DOHH2 (cell line): Measurements from ENCODE around the gene ABHD12.

Experiments
- H3F3A ChIP-seq: fragments of 200-600 bp; sonication (generic), shearing (Covaris generic); 2 replicates; pipeline ENCODE4 v1.6.0; 2016; ENCODE audit warnings: antibody characterized with exemption, mild to moderate bottlenecking; ENCODE audit not compliant: control insufficient read depth, insufficient read depth
- H3K27ac ChIP-seq: fragments of 200-600 bp; sonication (generic); 2 replicates; pipeline ENCODE4 v1.5.1; 2014; ENCODE audit warnings: low read depth, mild to moderate bottlenecking, low read length, moderate library complexity
- H3K27me3 ChIP-seq: fragments of 200-600 bp; sonication (generic); 2 replicates; pipeline ENCODE4 v1.6.1; 2014; ENCODE audit warnings: mild to moderate bottlenecking, low read length, mixed read lengths; ENCODE audit not compliant: control insufficient read depth
- H3K36me3 ChIP-seq: fragments of 200-600 bp; sonication (generic); 2 replicates; pipeline ENCODE4 v1.6.1; 2014; ENCODE audit warnings: mild to moderate bottlenecking, low read length, moderate library complexity, mixed read lengths; ENCODE audit not compliant: control insufficient read depth
- H3K4me1 ChIP-seq: fragments of 200-600 bp; sonication (generic); 2 replicates; pipeline ENCODE4 v1.6.1; 2014; ENCODE audit warnings: mild to moderate bottlenecking, low read length, mixed read lengths; ENCODE audit not compliant: control insufficient read depth
- H3K4me2 ChIP-seq: fragments of 200-600 bp; sonication (generic); 2 replicates; pipeline ENCODE4 v1.6.0; 2014; ENCODE audit warnings: mild to moderate bottlenecking, low read length, moderate library complexity
- H3K4me3 ChIP-seq: fragments of 200-600 bp; sonication (generic); 2 replicates; pipeline ENCODE4 v1.5.1; 2014; ENCODE audit warnings: mild to moderate bottlenecking, low read length, mixed read lengths
- H3K79me2 ChIP-seq: fragments of 200-600 bp; sonication (generic); 2 replicates; pipeline ENCODE4 v1.6.1; 2014; ENCODE audit warnings: mild to moderate bottlenecking, low read length, mixed read lengths; ENCODE audit not compliant: control insufficient read depth
- H3K9me2 ChIP-seq: fragments of 200-600 bp; sonication (generic); replicated peaks from 2 replicates; pipeline ENCODE4 v1.6.1; 2014; ENCODE audit warnings: mild to moderate bottlenecking, low read length, mixed read lengths; ENCODE audit not compliant: control insufficient read depth
- H3K9me3 ChIP-seq: fragments of 200-600 bp; sonication (generic); 2 replicates; pipeline ENCODE4 v1.6.1; 2014; ENCODE audit warnings: antibody characterized with exemption, low read length, mixed read lengths; ENCODE audit not compliant: control insufficient read depth, insufficient read depth
- H4K20me1 ChIP-seq: fragments of 200-600 bp; sonication (generic); 2 replicates; pipeline ENCODE4 v1.6.0; 2014; ENCODE audit warnings: low read depth, mild to moderate bottlenecking, antibody characterized with exemption, low read length, moderate library complexity; ENCODE audit not compliant: control insufficient read depth, insufficient read depth
- CTCF ChIP-seq: fragments of 200-600 bp; sonication (generic); IDR thresholded peaks from one replicate; pipeline ENCODE4 v1.5.1; 2014; ENCODE audit warnings: antibody characterized with exemption, mild to moderate bottlenecking, low read depth, low read length; ENCODE audit not compliant: poor library complexity, severe bottlenecking
- EZH2phosphoT487 ChIP-seq: fragments of 200-600 bp; sonication (generic); IDR thresholded peaks from 2 replicates; pipeline ENCODE4 v1.6.1; 2017; ENCODE audit warnings: borderline replicate concordance, mild to moderate bottlenecking, antibody characterized with exemption, low read length, moderate library complexity, mixed read lengths

Gene ABHD12

GRCh38 chr20:25376236-25376635, 14.4 kb downstream of the ABHD12 start:
- Histone ChIP-seq H3K36me3 (peaks cover 2% of the 10 kb centered on the region), H3F3A (no peaks in the 10 kb centered on the region), H3K9me3 (no peaks in the 10 kb centered on the region), H3K79me2 (peaks cover 78% of the 10 kb centered on the region), H3K4me1 (peaks cover 18% of the 10 kb centered on the region), H3K9me2 (no peaks in the 10 kb centered on the region), H3K4me2 (no peak overlapping the region), H3K27ac (no peak overlapping the region), H3K4me3 (no peak overlapping the region), H4K20me1 (no peaks in the 10 kb centered on the region), H3K27me3 (no peaks in the 10 kb centered on the region)
- no peak for TF ChIP-seq EZH2phosphoT487
- TF ChIP-seq CTCF: no peak

DNA sequence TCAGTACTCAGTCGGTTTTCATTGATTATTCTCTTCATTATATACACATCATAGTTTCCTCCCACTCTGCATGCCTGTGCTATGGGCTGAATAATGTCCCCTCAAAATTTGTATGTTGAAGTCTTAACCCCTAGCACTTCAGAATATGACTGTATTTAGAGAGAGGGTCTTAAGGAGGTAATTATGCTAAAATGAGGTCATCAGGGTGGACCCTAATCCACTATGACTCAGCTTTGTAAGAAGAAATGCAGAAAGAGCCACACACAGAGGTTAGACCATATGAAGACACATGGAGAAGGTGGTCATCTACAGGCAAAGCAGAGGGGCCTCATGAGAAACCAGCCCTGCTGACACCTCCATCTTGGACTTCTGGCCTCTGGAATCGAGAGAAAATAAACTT, 15.8 kb downstream of the ABHD12 start:
- Histone ChIP-seq H3K27me3 (no peaks in the 10 kb centered on the region), H3K9me3 (no peaks in the 10 kb centered on the region), H3K27ac (no peak overlapping the region), H4K20me1 (no peaks in the 10 kb centered on the region), H3K4me1 (peaks cover 22% of the 10 kb centered on the region), H3K4me3 (no peak overlapping the region), H3F3A (no peaks in the 10 kb centered on the region), H3K4me2 (no peak overlapping the region), H3K36me3 (peaks cover under 1% of the 10 kb centered on the region; the same call in 1 of the 2 replicates), H3K9me2 (no peaks in the 10 kb centered on the region), H3K79me2 (peaks cover 78% of the 10 kb centered on the region)
- TF ChIP-seq CTCF (no peak), EZH2phosphoT487 (no peak)

GRCh38 chr20:25372584-25373336, 17.9 kb downstream of the ABHD12 start:
- Histone ChIP-seq H3K9me3 (no peaks in the 10 kb centered on the region), H3K27ac (no peak overlapping the region), H3F3A (no peaks in the 10 kb centered on the region), H3K4me2 (no peak overlapping the region), H3K27me3 (no peaks in the 10 kb centered on the region), H4K20me1 (no peaks in the 10 kb centered on the region), H3K9me2 (no peaks in the 10 kb centered on the region), H3K4me1 (peaks cover 18% of the 10 kb centered on the region), H3K79me2 (peaks cover 75% of the 10 kb centered on the region), H3K36me3 (no peaks in the 10 kb centered on the region; the same call in 1 of the 2 replicates), H3K4me3 (no peak overlapping the region)
- TF ChIP-seq EZH2phosphoT487: no peak
- TF ChIP-seq CTCF: no peak
